Glutamatergic neuron (in vitro differentiated cells): ENCODE measurements around the gene USP5. TPM values are rescaled to one million over a fixed set of nuclear protein-coding genes. Genes with fewer than 3 reads are reported as not detected.

Experiments
- DNase-seq: peaks from one replicate; pipeline ENCODE4 v3.0.0; 2022
- H3K27ac Mint-ChIP-seq: one replicate; pipeline ENCODE4 v1.8.0; 2020; ENCODE audit warnings: mild to moderate bottlenecking, mixed read lengths, inconsistent platforms; ENCODE audit not compliant: unreplicated experiment
- H3K27me3 Mint-ChIP-seq: one replicate; pipeline ENCODE4 v1.8.0; 2020; ENCODE audit warnings: mild to moderate bottlenecking, moderate library complexity, mixed read lengths, inconsistent platforms; ENCODE audit not compliant: unreplicated experiment
- H3K36me3 Mint-ChIP-seq: one replicate; pipeline ENCODE4 v1.8.0; 2020; ENCODE audit warnings: mild to moderate bottlenecking, mixed read lengths, inconsistent platforms; ENCODE audit not compliant: unreplicated experiment
- H3K4me1 Mint-ChIP-seq: one replicate; pipeline ENCODE4 v1.8.0; 2020; ENCODE audit warnings: mild to moderate bottlenecking, low read depth, mixed read lengths, inconsistent platforms; ENCODE audit not compliant: unreplicated experiment
- H3K4me3 Mint-ChIP-seq: one replicate; pipeline ENCODE4 v1.8.0; 2020; ENCODE audit warnings: mild to moderate bottlenecking, mixed read lengths, inconsistent platforms; ENCODE audit not compliant: unreplicated experiment
- H3K9me3 Mint-ChIP-seq: one replicate; pipeline ENCODE4 v1.8.0; 2020; ENCODE audit warnings: mild to moderate bottlenecking, moderate library complexity, mixed read lengths, inconsistent platforms; ENCODE audit not compliant: unreplicated experiment
- total RNA-seq: library from RNA; stranded (reverse); fragmentation: NEBNext Ultra II Directional; extraction: Animal tissue kit (Norgen Biotek cat#: 25700); gene quantifications from one replicate; pipeline ENCODE4 v1.2.1, GENCODE V29; 2021; ENCODE audit not compliant: unreplicated experiment
- TF ChIP-seq, protein P1 (sequence below): fragments of 200-600 bp; sonication (generic); IDR thresholded peaks from one replicate; pipeline ENCODE4 v1.5.0; 2021; ENCODE audit not compliant: partially characterized antibody, unreplicated experiment

Gene USP5
- total RNA-seq, 1 donor from 2014 or later = 141 TPM

DNA sequence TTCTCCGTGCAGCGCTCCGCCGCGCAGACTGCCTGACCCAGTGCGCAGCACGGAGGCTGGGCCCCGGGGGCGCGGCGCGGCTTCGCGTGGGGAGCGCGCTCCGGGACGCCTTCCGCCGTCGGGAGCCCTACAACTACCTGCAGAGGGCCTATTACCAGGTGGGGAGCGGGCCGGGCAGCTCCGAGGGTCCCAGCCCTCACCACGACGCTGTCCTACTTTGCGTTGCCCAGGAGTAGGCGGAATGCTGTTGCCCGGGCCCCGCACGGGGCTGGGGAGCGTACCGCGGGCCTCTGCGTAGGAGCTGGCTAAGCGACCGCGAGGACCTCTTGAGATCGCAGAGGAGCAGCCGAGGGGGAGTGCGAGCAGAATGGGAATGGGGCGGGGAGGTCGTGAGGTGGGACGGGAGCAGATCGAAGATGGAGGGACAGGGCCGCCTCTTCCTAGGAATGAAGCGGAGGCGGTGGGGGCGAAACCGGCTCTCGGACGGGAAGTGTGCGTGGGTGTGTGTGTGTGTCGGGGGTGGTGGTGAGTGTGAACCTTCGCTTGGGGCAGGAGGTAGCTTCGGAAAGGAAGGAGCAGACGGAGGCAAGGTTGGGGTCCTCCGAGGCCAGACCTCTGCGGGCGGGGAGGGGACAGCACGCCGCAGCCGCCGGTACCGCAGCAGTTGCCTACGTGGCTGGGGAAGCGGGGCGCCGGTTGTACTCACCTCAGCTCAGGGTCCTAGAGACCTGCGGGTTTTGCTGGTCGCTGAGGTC lies 23.0 kb upstream of the USP5 start:
- H3K27ac Mint-ChIP-seq = peak overlapping the region; percentile 97
- H3K4me1 Mint-ChIP-seq = peaks cover 38% of the 10 kb centered on the region
- H3K9me3 Mint-ChIP-seq = peaks cover 28% of the 10 kb centered on the region

GRCh38 chr12:6829536-6830220 lies 22.3 kb upstream of the USP5 start:
- peak; percentile 34 for DNase-seq
- peaks cover 23% of the 10 kb centered on the region for H3K9me3 Mint-ChIP-seq
- peak overlapping the region; percentile 98 for H3K4me3 Mint-ChIP-seq

More for the DNA sequence above, 23.0 kb upstream of the USP5 start:
- H3K4me3 Mint-ChIP-seq = peak overlapping the region; percentile 98
- TF ChIP-seq, protein P1, sequence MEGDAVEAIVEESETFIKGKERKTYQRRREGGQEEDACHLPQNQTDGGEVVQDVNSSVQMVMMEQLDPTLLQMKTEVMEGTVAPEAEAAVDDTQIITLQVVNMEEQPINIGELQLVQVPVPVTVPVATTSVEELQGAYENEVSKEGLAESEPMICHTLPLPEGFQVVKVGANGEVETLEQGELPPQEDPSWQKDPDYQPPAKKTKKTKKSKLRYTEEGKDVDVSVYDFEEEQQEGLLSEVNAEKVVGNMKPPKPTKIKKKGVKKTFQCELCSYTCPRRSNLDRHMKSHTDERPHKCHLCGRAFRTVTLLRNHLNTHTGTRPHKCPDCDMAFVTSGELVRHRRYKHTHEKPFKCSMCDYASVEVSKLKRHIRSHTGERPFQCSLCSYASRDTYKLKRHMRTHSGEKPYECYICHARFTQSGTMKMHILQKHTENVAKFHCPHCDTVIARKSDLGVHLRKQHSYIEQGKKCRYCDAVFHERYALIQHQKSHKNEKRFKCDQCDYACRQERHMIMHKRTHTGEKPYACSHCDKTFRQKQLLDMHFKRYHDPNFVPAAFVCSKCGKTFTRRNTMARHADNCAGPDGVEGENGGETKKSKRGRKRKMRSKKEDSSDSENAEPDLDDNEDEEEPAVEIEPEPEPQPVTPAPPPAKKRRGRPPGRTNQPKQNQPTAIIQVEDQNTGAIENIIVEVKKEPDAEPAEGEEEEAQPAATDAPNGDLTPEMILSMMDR = peak; percentile 10
- peaks cover 12% of the 10 kb centered on the region for H3K36me3 Mint-ChIP-seq
- peak; percentile 75 for DNase-seq
- H3K27me3 Mint-ChIP-seq = peaks cover 31% of the 10 kb centered on the region

GRCh38 chr12:6830286-6830890 lies 21.6 kb upstream of the USP5 start:
- Mint-ChIP-seq H3K4me1 (peaks cover 28% of the 10 kb centered on the region), H3K4me3 (peak overlapping the region; percentile 98), H3K9me3 (peaks cover 22% of the 10 kb centered on the region), H3K36me3 (peaks cover 11% of the 10 kb centered on the region), H3K27ac (peak overlapping the region; percentile 54), H3K27me3 (peaks cover 21% of the 10 kb centered on the region)
- peak; percentile 10 for DNase-seq
- TF ChIP-seq, protein P1 = no peak

More at GRCh38 chr12:6829536-6830220, 22.3 kb upstream of the USP5 start:
- Mint-ChIP-seq H3K4me1 (peaks cover 34% of the 10 kb centered on the region), H3K27ac (peak overlapping the region; percentile 97), H3K27me3 (peaks cover 27% of the 10 kb centered on the region), H3K36me3 (peaks cover 16% of the 10 kb centered on the region)
- TF ChIP-seq, protein P1 = no peak

- Mint-ChIP-seq H3K27me3 (peaks cover 18% of the 10 kb centered on the region), H3K27ac (peak overlapping the region; percentile 54), H3K36me3 (peaks cover 11% of the 10 kb centered on the region), H3K9me3 (peaks cover 22% of the 10 kb centered on the region), H3K4me3 (peak overlapping the region; percentile 83), H3K4me1 (peaks cover 27% of the 10 kb centered on the region)
- TF ChIP-seq, protein P1 = no peak
- peak; percentile 9 for DNase-seq
These were observed 21.0 kb upstream of the USP5 start for GRCh38 chr12:6830999-6831398.
